IMR-90 (cell line): ENCODE results near the gene ZC3H7B. TPM values are rescaled to one million over a fixed set of nuclear protein-coding genes. Genes with fewer than 3 reads are reported as not detected.

Experiments used
- ATAC-seq: fragments of 200-7000 bp; cut with Tn5 transposase; 2 replicates; pipeline ENCODE4 v1.9.1; 2020; ENCODE audit warnings: low read depth, mild to moderate bottlenecking, moderate library complexity
- BruUV-seq: library from RNA; stranded (reverse); fragments of 400-500 nt; replicated peaks from 2 replicates; lab custom pipeline; 2021; lab: Mats Ljungman, UMichigan
- CTCF ChIA-PET: fragments of 300-600 bp; formaldehyde crosslinking; extraction: SDS; loops from one replicate; lab custom pipeline; 2021; ENCODE audit warnings: antibody characterized with exemption; lab: Yijun Ruan, JAX
- POLR2A ChIA-PET: fragments of 300-600 bp; sonication (Branson Sonifier 250); formaldehyde crosslinking; loops from one replicate; lab custom pipeline; 2022; ENCODE audit warnings: antibody characterized with exemption; ENCODE audit not compliant: unreplicated experiment; lab: Charles Lee
- DNase-seq: peaks from one replicate; pipeline ENCODE4 v3.0.0; 2013
- H2AFZ ChIP-seq: replicated peaks from 2 replicates; pipeline ENCODE3; 2013; ENCODE audit warnings: low read length, mild to moderate bottlenecking; ENCODE audit not compliant: poor library complexity
- H2AK5ac ChIP-seq: 2 replicates; pipeline ENCODE4 v1.6.1; 2013; ENCODE audit warnings: low read depth, low read length, inconsistent platforms
- H2AK9ac ChIP-seq: replicated peaks from 2 replicates; pipeline ENCODE3; 2013; ENCODE audit warnings: mild to moderate bottlenecking, low read depth, low read length, moderate library complexity; ENCODE audit not compliant: poor library complexity
- H2BK120ac ChIP-seq: 2 replicates; pipeline ENCODE4 v1.6.1; 2013; ENCODE audit warnings: low read depth, low read length, inconsistent platforms
- H2BK15ac ChIP-seq: 3 replicates; pipeline ENCODE4 v1.6.1; 2013; ENCODE audit warnings: low read depth, low read length, inconsistent platforms
- H2BK20ac ChIP-seq: 2 replicates; pipeline ENCODE4 v1.6.1; 2013; ENCODE audit warnings: low read depth, mild to moderate bottlenecking, inconsistent platforms, low read length, moderate library complexity
- H2BK5ac ChIP-seq: 2 replicates; pipeline ENCODE4 v1.6.1; 2013; ENCODE audit warnings: mild to moderate bottlenecking, low read depth, low read length, inconsistent platforms; ENCODE audit not compliant: poor library complexity, severe bottlenecking
- H3K14ac ChIP-seq: replicated peaks from 2 replicates; pipeline ENCODE4 v1.6.1; 2013; ENCODE audit warnings: low read depth, low read length, inconsistent platforms
- H3K18ac ChIP-seq: 2 replicates; pipeline ENCODE4 v1.6.1; 2013; ENCODE audit warnings: low read depth, low read length, control low read depth
- H3K23ac ChIP-seq: 2 replicates; pipeline ENCODE4 v1.6.1; 2013; ENCODE audit warnings: low read depth, low read length, inconsistent platforms
- H3K27ac ChIP-seq: 2 replicates; pipeline ENCODE4 v1.5.1; 2013; ENCODE audit warnings: mild to moderate bottlenecking, control low read depth, low read length; ENCODE audit not compliant: insufficient read depth
- H3K27me3 ChIP-seq: 2 replicates; pipeline ENCODE4 v1.6.1; 2013; ENCODE audit warnings: low read length; ENCODE audit not compliant: control insufficient read depth, insufficient read depth
- H3K36me3 ChIP-seq: 2 replicates; pipeline ENCODE4 v1.6.1; 2013; ENCODE audit warnings: low read length, mixed read lengths; ENCODE audit not compliant: control insufficient read depth, insufficient read depth
- H3K4ac ChIP-seq: 2 replicates; pipeline ENCODE4 v1.6.1; 2013; ENCODE audit warnings: low read depth, low read length, inconsistent platforms
- H3K4me1 ChIP-seq: 2 replicates; pipeline ENCODE4 v1.6.1; 2013; ENCODE audit warnings: low read length, mixed read lengths; ENCODE audit not compliant: control insufficient read depth, insufficient read depth
- H3K4me2 ChIP-seq: 2 replicates; pipeline ENCODE4 v1.6.1; 2013; ENCODE audit warnings: low read depth, mild to moderate bottlenecking, control low read depth, low read length, moderate library complexity
- H3K4me3 ChIP-seq: 2 replicates; pipeline ENCODE4 v1.5.1; 2013; ENCODE audit warnings: low read depth, mild to moderate bottlenecking, control low read depth, low read length, moderate library complexity; ENCODE audit not compliant: insufficient read depth
- H3K56ac ChIP-seq: 2 replicates; pipeline ENCODE4 v1.6.1; 2013; ENCODE audit warnings: low read length, inconsistent platforms; ENCODE audit not compliant: insufficient read depth; ENCODE audit errors: extremely low read depth
- H3K79me1 ChIP-seq, 2 experiments: 2 replicates each; pipeline ENCODE4 v1.6.1; 2013; ENCODE audit warnings: low read length in 2 of 2, inconsistent platforms in 1 of 2, low read depth in 1 of 2
- H3K9ac ChIP-seq: 2 replicates; pipeline ENCODE4 v1.6.1; 2013; ENCODE audit warnings: low read depth, low read length, control low read depth
- H3K9me1 ChIP-seq: 2 replicates; pipeline ENCODE4 v1.6.1; 2013; ENCODE audit warnings: low read length, inconsistent platforms; ENCODE audit not compliant: insufficient read depth
- H3K9me3 ChIP-seq: 2 replicates; pipeline ENCODE4 v1.6.1; 2013; ENCODE audit warnings: low read length; ENCODE audit not compliant: control insufficient read depth, insufficient read depth
- H4K20me1 ChIP-seq: 2 replicates; pipeline ENCODE4 v1.6.1; 2013; ENCODE audit warnings: low read length, inconsistent platforms; ENCODE audit not compliant: insufficient read depth
- H4K5ac ChIP-seq: 2 replicates; pipeline ENCODE4 v1.6.1; 2013; ENCODE audit warnings: mild to moderate bottlenecking, low read depth, low read length, control low read depth
- H4K8ac ChIP-seq, 2 experiments: 2 replicates each; pipeline ENCODE4 v1.6.1; 2013; ENCODE audit warnings: low read depth in 2 of 2, low read length in 2 of 2, control low read depth in 1 of 2, inconsistent platforms in 1 of 2
- H4K91ac ChIP-seq: 2 replicates; pipeline ENCODE4 v1.6.1; 2013; ENCODE audit warnings: low read depth, low read length, inconsistent platforms; ENCODE audit not compliant: insufficient read depth
- FOS ChIP-seq: fragments of 150-350 bp; IDR thresholded peaks from 2 replicates; pipeline ENCODE4 v1.6.1; 2016; ENCODE audit warnings: low read depth, low read length
- SMC3 ChIP-seq: fragments of 150-350 bp; IDR thresholded peaks from 2 replicates; pipeline ENCODE4 v1.6.1; 2016; ENCODE audit warnings: low read depth, mild to moderate bottlenecking, antibody characterized with exemption, low read length, moderate library complexity
- WGBS, 2 experiments: methylation state at CpG; one replicate each; pipeline versions ENCODE4 v1.1.5 to v1.1.7; 2013; ENCODE audit warnings: missing lambda C conversion rate in 2 of 2; ENCODE audit not compliant: insufficient read length in 1 of 2; ENCODE audit errors: extremely low coverage in 2 of 2; 5-methylcytosine and 5-hydroxymethylcytosine counted together
- dilution Hi-C: fragments of 300-500 bp; cut with HindIII; formaldehyde crosslinking; loops from one replicate; pipeline ENCODE4 v1.14.3; 2018; ENCODE audit warnings: low sequenced_read_pairs; ENCODE audit not compliant: unreplicated experiment
- in situ Hi-C: fragments of 300-500 bp; cut with MboI; formaldehyde crosslinking; loops from 3 replicates; pipeline ENCODE4 v1.14.3; 2019; ENCODE audit warnings: low sequenced_read_pairs, inconsistent platforms, mixed read lengths
- intact Hi-C: fragments of 100-400 bp; cut with micrococcal nuclease; formaldehyde crosslinking; loops from 2 replicates; pipeline ENCODE4 v1.10.0; 2022
- polyA plus RNA-seq, 3 experiments: library from polyadenylated mRNA; depleted of rRNA; stranded (reverse); fragments of >200 nt; gene quantifications; 2 replicates each; pipeline ENCODE4 v1.2.3, GENCODE V29; 2012; ENCODE audit warnings: low replicate concordance in 1 of 3
- total RNA-seq: library from RNA; depleted of rRNA; stranded (reverse); fragments of >200 nt; gene quantifications from 2 replicates; pipeline ENCODE4 v1.2.3, GENCODE V29; 2012

ZC3H7B gene
- total and polyA plus RNA-seq, 2 of the 4 experiments (the other 2 are of a cell fraction), result 37.6 to 72.3 TPM

- ChIA-PET POLR2A (no interaction called here), CTCF (no interaction called here)
- ATAC-seq (no peak), DNase-seq (no peak)
- Histone ChIP-seq H3K18ac (peak overlapping the region; percentile 97), H4K91ac (peak overlapping the region; percentile 99), H2BK5ac (peak overlapping the region; percentile 100), H3K4ac (peak overlapping the region; percentile 100), H4K8ac (peak overlapping the region; percentile 96 to 99), H3K27me3 (no peaks in the 10 kb centered on the region), H4K20me1 (no peaks in the 10 kb centered on the region), H3K9ac (peak overlapping the region; percentile 30; the same call in 1 of the 2 replicates), H3K9me1 (peaks cover 8% of the 10 kb centered on the region), H2AFZ (no peak overlapping the region), H2BK20ac (peak overlapping the region; percentile 100), H3K9me3 (no peaks in the 10 kb centered on the region), H3K56ac (peak overlapping the region; percentile 72), H3K79me1 (peaks cover 5 to 43% of the 10 kb centered on the region in 2 experiments; a peak in 3 of 4 replicates), H3K4me1 (peaks cover 23% of the 10 kb centered on the region), H2BK15ac (peak overlapping the region; percentile 93), H3K36me3 (peaks cover 2% of the 10 kb centered on the region), H3K14ac (peak overlapping the region; percentile 100), H3K4me3 (no peak overlapping the region), H4K5ac (peak overlapping the region; percentile 98), H2AK9ac (peak overlapping the region; percentile 92), H3K23ac (peak overlapping the region; percentile 100), H2BK120ac (peak overlapping the region; percentile 100), H2AK5ac (peak overlapping the region; percentile 99), H3K27ac (peak overlapping the region; percentile 98), H3K4me2 (no peak overlapping the region)
- 83% methylated on average over 1 of the region's 1 CpG; no CpG with 5 or more reads in 1 of the 2 experiments for WGBS, 2 experiments
- no peak for TF ChIP-seq FOS
- TF ChIP-seq SMC3, result no peak
- dilution Hi-C loops (no loop called here), intact Hi-C loops (no loop called here), in situ Hi-C loops (no loop called here)
- no TSS peak for BruUV-seq
Observed at GRCh38 chr22:41289671-41290070, 11.7 kb upstream of the ZC3H7B start.
